Prostate gland (tissue), 2 donors: Measurements from ENCODE around the gene MYRF. TPM values are rescaled to one million over a fixed set of nuclear protein-coding genes. Genes with fewer than 3 reads are reported as not detected.

Experiments used
- DNase-seq: peaks from one replicate; pipeline ENCODE4 v3.0.0-alpha.2; 2019; ENCODE audit warnings: low spot score
- H3K27ac ChIP-seq, 2 donors: fragments of 200-600 bp; sonication (generic); 2 replicates each; pipeline ENCODE4 v1.5.1; 2017 to 2019
- H3K27me3 ChIP-seq: fragments of 200-600 bp; sonication (generic); replicated peaks from 2 replicates; pipeline ENCODE4 v1.5.1; 2019; ENCODE audit not compliant: insufficient read depth
- H3K36me3 ChIP-seq, 2 donors: fragments of 200-600 bp; sonication (generic); 1 replicate in 1 of 2; 2 replicates in 1 of 2; pipeline versions ENCODE4 v1.5.1 to v1.8.1; 2017 to 2019
- H3K4me1 ChIP-seq: fragments of 200-600 bp; sonication (generic); replicated peaks from 2 replicates; pipeline ENCODE4 v1.5.1; 2019
- H3K4me3 ChIP-seq, 2 donors: fragments of 200-600 bp; sonication (generic); 2 replicates each; pipeline ENCODE4 v1.5.1; 2017 to 2019
- H3K9me3 ChIP-seq: fragments of 200-600 bp; sonication (generic); 2 replicates; pipeline ENCODE4 v1.5.1; 2017
- CTCF ChIP-seq, 4 experiments: fragments of 200-600 bp in 2 of 4; fragments of 450-650 bp in 2 of 4; sonication (generic) in 2 of 4; IDR thresholded peaks; 1 replicate in 3 of 4; 2 replicates in 1 of 4; pipeline ENCODE4 v1.5.1; 2016 to 2019; ENCODE audit warnings: antibody characterized with exemption in 4 of 4, mild to moderate bottlenecking in 2 of 4, moderate library complexity in 2 of 4
- POLR2A ChIP-seq: fragments of 450-650 bp; IDR thresholded peaks from one replicate; pipeline ENCODE4 v1.6.1; 2016; ENCODE audit warnings: antibody characterized with exemption, mild to moderate bottlenecking
- POLR2AphosphoS5 ChIP-seq: sonication (generic); formaldehyde crosslinking; IDR thresholded peaks from one replicate; pipeline ENCODE4 v1.6.1; 2017; ENCODE audit warnings: antibody characterized with exemption
- WGBS: methylation state at CpG from one replicate; pipeline ENCODE4 v1.1.5; 2018; 5-methylcytosine and 5-hydroxymethylcytosine counted together
- intact Hi-C: fragments of 100-400 bp; cut with DNase I; formaldehyde crosslinking; loops from one replicate; pipeline ENCODE4 v1.14.2; 2022
- total RNA-seq, 2 donors: library from RNA; depleted of rRNA; stranded (reverse); fragments of >200 nt; gene quantifications; one replicate each; pipeline ENCODE4 v1.1.0, GENCODE V29; 2016

MYRF gene
- total RNA-seq, 2 donors from 2014 or later: 0.77 to 3.4 TPM

- intact Hi-C loops: no loop called here
- 92% methylated on average over 7 of the region's 7 CpGs for WGBS
- no peak for TF ChIP-seq CTCF (IDR thresholded peaks at IDR 0.05)
- TF ChIP-seq POLR2A: no peak
- no peak for TF ChIP-seq POLR2AphosphoS5
- H3K27ac ChIP-seq: no peak overlapping the region
- H3K27me3 ChIP-seq: no peaks in the 10 kb centered on the region
- H3K36me3 ChIP-seq: no peaks in the 10 kb centered on the region
- no peak overlapping the region for H3K4me3 ChIP-seq
- no peaks in the 10 kb centered on the region for H3K4me1 ChIP-seq
- no peak for DNase-seq
- H3K9me3 ChIP-seq: no peaks in the 10 kb centered on the region
These were observed 43.3 kb upstream of the MYRF start for GRCh38 chr11:61709110-61709509.

- no peak for TF ChIP-seq POLR2A
- no peak for TF ChIP-seq POLR2AphosphoS5
- TF ChIP-seq CTCF (IDR thresholded peaks at IDR 0.05): no peak
- no peaks in the 10 kb centered on the region for H3K4me1 ChIP-seq
- DNase-seq: no peak
- 83% methylated on average over 7 of the region's 7 CpGs for WGBS
- H3K27me3 ChIP-seq: no peaks in the 10 kb centered on the region
- intact Hi-C loops: no loop called here
- no peaks in the 10 kb centered on the region for H3K36me3 ChIP-seq
- H3K9me3 ChIP-seq: no peaks in the 10 kb centered on the region
- no peak overlapping the region for H3K27ac ChIP-seq
- H3K4me3 ChIP-seq: no peak overlapping the region
These were observed 42.9 kb upstream of the MYRF start for GRCh38 chr11:61709572-61709971.

DNA sequence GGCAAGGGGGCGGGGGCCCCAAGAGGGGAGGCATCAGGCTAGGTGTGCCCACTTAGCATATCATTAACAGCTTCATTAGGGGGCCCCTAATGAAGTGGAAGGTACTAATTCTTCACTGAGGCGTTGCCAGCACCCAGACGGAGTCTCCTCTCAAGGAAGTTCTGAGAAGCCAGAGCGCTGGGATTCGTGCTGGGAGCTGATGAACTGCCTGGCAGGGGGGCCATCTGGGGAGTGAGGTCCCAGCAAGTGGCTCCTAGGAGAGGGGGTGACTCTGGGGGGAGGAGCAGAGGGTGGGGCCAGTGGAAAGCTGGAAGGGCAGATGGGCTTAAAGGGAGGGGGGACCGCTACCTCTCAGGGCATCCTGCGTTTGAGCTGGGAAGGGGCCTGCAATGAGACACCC is 42.4 kb upstream of the MYRF start:
- H3K4me1 ChIP-seq: no peaks in the 10 kb centered on the region
- 90% methylated on average over 7 of the region's 7 CpGs for WGBS
- no peak overlapping the region for H3K27ac ChIP-seq
- H3K36me3 ChIP-seq: no peaks in the 10 kb centered on the region
- no peak for TF ChIP-seq POLR2A
- TF ChIP-seq CTCF (IDR thresholded peaks at IDR 0.05): no peak
- no peak for TF ChIP-seq POLR2AphosphoS5
- intact Hi-C loops: no loop called here
- no peak for DNase-seq
- H3K27me3 ChIP-seq: no peaks in the 10 kb centered on the region
- no peaks in the 10 kb centered on the region for H3K9me3 ChIP-seq
- no peak overlapping the region for H3K4me3 ChIP-seq

DNA sequence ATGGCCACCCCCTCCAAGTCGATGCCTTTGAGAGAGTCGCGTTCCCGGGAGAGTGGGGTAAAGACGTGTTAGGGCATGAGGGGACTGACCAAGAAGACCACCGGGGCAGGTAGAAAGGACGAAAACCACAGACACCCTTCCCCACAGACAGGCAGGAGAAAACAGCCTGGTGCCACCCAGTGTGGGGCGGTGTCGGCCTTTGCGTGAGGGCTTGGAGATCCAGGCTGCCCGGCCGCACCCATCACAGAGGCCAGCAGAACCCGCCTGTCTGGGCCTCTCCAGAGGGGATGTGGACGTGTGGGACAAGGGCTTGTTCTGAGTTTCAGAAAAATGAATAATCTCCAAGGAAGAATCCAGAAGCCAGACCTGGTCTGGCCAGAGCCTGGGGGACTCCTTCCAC is 41.4 kb upstream of the MYRF start:
- Histone ChIP-seq H3K27me3 (no peaks in the 10 kb centered on the region), H3K4me3 (no peak overlapping the region), H3K36me3 (no peaks in the 10 kb centered on the region), H3K9me3 (no peaks in the 10 kb centered on the region), H3K27ac (no peak overlapping the region), H3K4me1 (no peaks in the 10 kb centered on the region)
- no peak for DNase-seq
- no peak for TF ChIP-seq POLR2AphosphoS5
- no peak for TF ChIP-seq POLR2A
- TF ChIP-seq CTCF (IDR thresholded peaks at IDR 0.05): no peak
- WGBS: 96% methylated on average over 14 of the region's 14 CpGs
- intact Hi-C loops: no loop called here

GRCh38 chr11:61711498-61711897 is 40.9 kb upstream of the MYRF start:
- H3K36me3 ChIP-seq: no peaks in the 10 kb centered on the region
- no peak overlapping the region for H3K27ac ChIP-seq
- 85% methylated on average over 6 of the region's 6 CpGs for WGBS
- H3K4me1 ChIP-seq: no peaks in the 10 kb centered on the region
- DNase-seq: no peak
- TF ChIP-seq CTCF (IDR thresholded peaks at IDR 0.05) (no peak), POLR2A (no peak), POLR2AphosphoS5 (no peak)
- no peaks in the 10 kb centered on the region for H3K27me3 ChIP-seq
- intact Hi-C loops: no loop called here
- H3K9me3 ChIP-seq: no peaks in the 10 kb centered on the region
- H3K4me3 ChIP-seq: no peak overlapping the region
